Kidney glomerular epithelial cell (primary cell): ENCODE measurements around the gene ADSS1.
A peak's percentile ranks its signal among the peaks of the same experiment; 100 is the strongest.

ENCODE experiments used
- DNase-seq: peaks from one replicate; lab custom pipeline; 2025; lab: John Stamatoyannopoulos, UW

ADSS1 gene

GRCh38 chr14:104687601-104688504, 36.2 kb upstream of the ADSS1 start:
- peak; percentile 80 for DNase-seq

- no peak for DNase-seq
These were observed 35.4 kb upstream of the ADSS1 start for GRCh38 chr14:104688505-104689108.

- peak; percentile 16 for DNase-seq
These were observed 34.7 kb upstream of the ADSS1 start, which contains the start of gene INF2 for GRCh38 chr14:104689109-104689880. Gene INF2, plus strand, starts transcription at chr14:104689618. Its CDS starts 11,748 bp downstream, at chr14:104701366.

- no peak for DNase-seq
These were observed 33.9 kb upstream of the ADSS1 start for GRCh38 chr14:104689881-104690711.

GRCh38 chr14:104690861-104691455, 33.1 kb upstream of the ADSS1 start:
- no peak for DNase-seq

- no peak for DNase-seq
These were observed 32.3 kb upstream of the ADSS1 start for GRCh38 chr14:104691546-104692260.

- no peak for DNase-seq
These were observed 31.6 kb upstream of the ADSS1 start for GRCh38 chr14:104692261-104692938.

GRCh38 chr14:104692939-104693315, 31.1 kb upstream of the ADSS1 start:
- DNase-seq: no peak

GRCh38 chr14:104693482-104694431, 30.3 kb upstream of the ADSS1 start:
- DNase-seq: no peak

GRCh38 chr14:104694475-104694950, 29.5 kb upstream of the ADSS1 start:
- no peak for DNase-seq

- no peak for DNase-seq
These were observed 28.9 kb upstream of the ADSS1 start for GRCh38 chr14:104694991-104695659.

- no peak for DNase-seq
These were observed 28.4 kb upstream of the ADSS1 start for GRCh38 chr14:104695660-104696000.

GRCh38 chr14:104696671-104697316, 27.2 kb upstream of the ADSS1 start:
- DNase-seq: no peak

GRCh38 chr14:104697317-104697703, 26.7 kb upstream of the ADSS1 start:
- no peak for DNase-seq

- no peak for DNase-seq
These were observed 26.0 kb upstream of the ADSS1 start for GRCh38 chr14:104697892-104698583.

GRCh38 chr14:104698688-104699425, 25.2 kb upstream of the ADSS1 start:
- no peak for DNase-seq

- DNase-seq: no peak
These were observed 24.6 kb upstream of the ADSS1 start for GRCh38 chr14:104699426-104699748.
